HG03159 (cell line): Measurements from ENCODE around the gene ASIC3.

Experiments used
- ATAC-seq: cut with Tn5 transposase; IDR thresholded peaks from one replicate; pipeline ENCODE4 v1.9.1; 2021; ENCODE audit warnings: mild to moderate bottlenecking, moderate library complexity; ENCODE audit not compliant: unreplicated experiment

Gene ASIC3

DNA sequence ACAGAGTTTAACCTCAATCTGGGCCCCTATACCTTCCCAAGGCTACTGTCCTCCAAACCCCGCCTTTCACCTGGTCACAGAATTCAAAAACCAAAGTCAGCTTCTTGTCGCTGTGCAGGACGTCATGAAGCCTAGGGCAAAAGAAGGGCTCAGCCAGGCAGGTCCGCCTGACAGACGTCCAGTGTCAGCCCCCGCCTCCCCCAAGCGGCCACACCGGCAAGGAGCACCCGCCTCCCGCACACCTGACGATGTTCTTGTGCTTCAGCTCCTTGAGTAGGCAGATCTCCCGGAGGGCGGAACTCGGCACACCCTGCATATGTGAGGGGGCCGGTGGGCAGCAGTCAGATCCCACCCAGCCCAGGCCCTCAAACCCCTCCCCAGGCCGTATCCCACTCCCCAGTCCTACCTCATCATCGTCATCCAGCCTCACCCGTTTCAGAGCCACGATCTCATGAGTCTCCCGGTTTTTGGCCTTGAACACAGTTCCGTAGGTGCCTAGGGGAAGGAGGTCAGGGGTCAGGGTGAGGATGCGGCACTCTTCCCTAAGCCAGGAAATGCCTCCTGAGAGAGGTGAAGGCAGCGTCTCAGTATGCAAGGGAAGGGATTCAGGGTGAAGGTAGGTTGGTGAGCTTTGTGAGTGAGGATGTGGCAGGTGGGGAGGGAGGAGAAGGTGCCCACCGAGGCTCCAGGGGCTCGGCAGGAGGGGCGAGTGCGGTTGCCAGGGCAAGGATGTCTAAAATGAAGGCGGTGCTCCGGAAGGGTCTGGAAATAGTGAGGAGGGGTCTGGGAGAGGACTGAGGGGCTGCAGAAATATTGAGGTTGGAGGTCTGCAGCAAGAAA, 8.6 kb downstream of the ASIC3 start:
- no peak for ATAC-seq

DNA sequence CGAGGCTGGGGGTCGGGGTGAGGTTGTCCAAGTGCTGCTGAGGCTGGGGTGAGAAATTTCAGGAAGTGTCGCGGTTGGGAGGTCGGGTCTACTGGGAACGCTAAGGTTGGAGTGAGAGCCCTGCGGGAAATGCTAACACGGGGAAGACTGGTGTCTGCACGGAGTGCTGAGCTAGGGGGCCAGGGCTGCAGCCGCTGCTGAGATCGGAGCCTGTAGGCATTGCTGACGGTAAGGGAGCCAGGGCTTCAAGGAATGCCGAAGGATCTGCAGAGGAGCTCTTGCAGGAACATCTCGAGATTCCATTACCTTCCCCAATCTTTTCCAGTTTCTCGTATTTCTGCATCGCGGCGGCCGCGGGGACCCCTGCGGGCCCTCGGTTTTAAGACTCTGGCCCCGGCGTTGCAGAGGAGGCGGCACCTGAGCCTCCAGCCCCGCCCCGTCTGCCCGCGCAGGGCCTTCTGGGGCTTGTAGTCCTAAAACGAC, 9.2 kb downstream of the ASIC3 start, which contains the start of gene CDK5:
Gene CDK5 (minus strand): TSS at position 392 of the 483 bp plus-strand sequence. CDS start 49 bp downstream, at position 343.
- peak; percentile 8 for ATAC-seq

GRCh38 chr7:151057989-151058780, 9.9 kb downstream of the ASIC3 start:
- peak; percentile 90 for ATAC-seq

DNA sequence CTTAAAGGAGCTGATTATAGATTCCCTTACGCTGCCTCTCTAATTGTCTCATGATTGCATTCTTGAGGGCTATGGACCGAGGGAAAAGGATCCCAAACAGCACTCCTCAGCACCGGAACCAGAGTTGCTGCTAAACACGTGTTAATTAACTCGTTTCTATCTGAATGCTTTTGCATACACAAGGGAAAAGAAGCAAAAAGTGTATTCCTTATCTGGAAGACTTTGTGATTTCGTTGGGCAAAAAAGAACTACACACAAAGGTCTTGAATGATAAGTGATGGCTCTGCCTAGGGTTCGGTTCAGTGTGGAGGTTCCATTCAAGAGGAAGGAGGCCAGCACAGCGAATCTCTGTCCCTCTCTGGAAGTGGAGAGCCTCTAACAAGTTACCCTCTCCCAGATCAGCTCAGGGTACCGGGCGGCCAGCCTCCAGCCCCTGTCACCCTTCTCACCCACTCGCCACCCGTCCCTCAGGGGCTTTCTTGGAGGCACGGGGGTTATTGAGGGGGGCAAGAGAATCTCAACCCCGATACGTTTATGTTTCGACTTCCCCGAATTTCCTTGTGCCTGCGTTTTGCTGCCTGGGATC, 10.5 kb downstream of the ASIC3 start:
- no peak for ATAC-seq

- peak; percentile 29 for ATAC-seq
These were observed 11.2 kb downstream of the ASIC3 start, which contains the start of gene SLC4A2 for GRCh38 chr7:151059367-151060112. SLC4A2 (plus strand) TSS chr7:151059589; CDS start chr7:151061988, 2,399 bp downstream.

- ATAC-seq = no peak
These were observed 11.7 kb downstream of the ASIC3 start for GRCh38 chr7:151060113-151060415.

GRCh38 chr7:151060416-151061212, 12.3 kb downstream of the ASIC3 start:
- no peak for ATAC-seq

DNA sequence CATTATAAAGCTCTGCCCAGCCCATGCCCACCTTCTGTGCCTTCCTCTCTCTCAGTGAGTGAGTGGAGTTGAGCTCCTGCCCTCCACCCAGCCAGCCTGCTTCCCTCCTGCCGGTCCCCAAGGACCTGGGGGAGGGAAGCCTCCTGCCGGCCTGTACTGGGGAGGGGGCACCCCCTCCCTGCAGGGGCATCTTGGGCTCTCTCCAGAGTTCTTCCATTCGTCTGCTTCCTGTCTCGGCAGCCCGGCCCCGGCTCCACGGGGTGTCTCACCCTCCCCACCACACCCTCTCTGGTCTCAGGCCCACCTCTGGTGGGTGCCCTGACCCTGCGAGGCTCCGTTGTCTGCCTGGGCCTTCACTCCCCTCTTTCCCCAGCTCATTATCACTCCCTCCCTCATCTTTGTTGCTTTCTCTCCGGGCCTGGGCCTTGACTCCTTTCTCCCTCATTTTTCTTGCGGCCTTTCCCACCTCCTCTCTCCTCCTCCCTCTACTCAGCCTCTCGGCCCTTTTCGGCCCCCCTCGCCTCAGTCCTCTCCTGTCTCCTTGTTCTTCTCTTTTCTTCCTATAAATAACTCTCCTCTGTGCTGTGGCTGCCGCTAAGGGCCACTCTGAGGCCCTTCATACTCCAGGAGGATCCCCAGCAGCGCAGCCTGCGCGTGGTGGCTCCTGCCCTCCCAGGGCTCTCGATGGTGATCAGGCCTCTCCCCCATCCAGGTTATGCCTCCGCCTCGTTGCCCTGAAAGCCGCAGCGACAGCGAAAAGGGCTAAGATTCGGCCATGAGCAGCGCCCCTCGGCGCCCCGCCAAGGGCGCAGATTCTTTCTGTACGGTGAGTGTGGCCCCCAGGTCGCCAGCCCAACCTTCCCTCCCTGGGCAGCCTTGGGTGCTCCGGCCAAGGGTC, 13.1 kb downstream of the ASIC3 start:
- no peak for ATAC-seq

- ATAC-seq = no peak
These were observed 13.7 kb downstream of the ASIC3 start for GRCh38 chr7:151062111-151062398.

DNA sequence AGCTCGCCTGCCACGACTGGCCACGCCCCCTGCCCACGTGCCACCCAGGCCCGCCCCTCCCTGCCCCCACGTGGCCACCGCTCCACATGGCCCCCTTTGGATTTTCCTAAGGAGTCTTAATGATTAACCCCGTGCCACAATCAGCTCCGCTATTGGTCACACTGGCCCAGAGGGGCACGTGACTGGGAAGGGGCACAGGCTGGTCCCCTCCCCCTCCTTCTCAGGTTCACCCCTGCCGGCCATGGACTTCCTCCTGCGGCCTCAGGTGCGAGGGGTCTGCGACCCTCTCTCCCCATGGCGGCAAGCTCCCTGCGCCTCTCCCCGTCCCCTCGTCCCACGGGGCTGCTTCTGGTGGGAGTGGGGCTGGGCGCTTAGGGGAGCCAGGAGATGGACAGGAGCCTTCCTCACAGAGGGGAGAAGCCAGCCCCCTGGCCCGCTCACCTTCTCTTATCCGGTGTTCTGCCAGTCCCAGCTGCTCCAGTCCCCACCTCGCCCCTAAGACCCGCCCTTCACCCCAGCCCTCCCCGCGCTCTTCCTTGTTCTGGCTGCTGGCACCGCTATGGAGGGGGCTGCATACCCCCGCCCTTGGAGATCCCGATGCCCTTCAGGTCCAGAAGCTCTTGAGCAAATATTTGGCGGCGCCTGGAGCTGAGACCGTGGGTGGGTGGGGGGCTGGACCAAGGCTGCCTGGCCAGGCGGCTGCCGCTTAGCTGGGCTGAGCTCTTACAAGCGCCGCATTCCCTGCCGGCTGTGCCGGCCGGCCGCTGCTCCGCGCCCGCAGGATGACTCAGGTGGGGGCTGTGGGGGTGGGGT, 14.3 kb downstream of the ASIC3 start:
- no peak for ATAC-seq

- no peak for ATAC-seq
These were observed 14.9 kb downstream of the ASIC3 start for GRCh38 chr7:151063212-151063561.

DNA sequence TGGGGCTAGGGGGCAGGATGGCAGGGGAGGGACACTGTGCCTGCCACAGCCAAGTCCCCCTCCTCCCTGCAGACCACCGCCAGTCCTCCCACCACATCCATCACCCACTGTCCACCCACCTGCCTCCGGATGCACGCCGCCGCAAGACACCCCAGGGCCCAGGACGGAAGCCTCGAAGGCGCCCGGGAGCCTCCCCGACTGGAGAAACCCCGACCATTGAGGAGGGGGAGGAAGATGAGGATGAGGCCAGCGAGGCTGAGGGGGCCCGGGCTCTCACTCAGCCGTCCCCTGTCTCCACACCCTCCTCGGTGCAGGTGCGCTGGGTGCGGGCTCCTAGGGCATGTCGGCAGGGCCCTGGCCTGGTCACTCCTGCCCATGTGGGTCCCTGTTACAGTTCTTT, 16.1 kb downstream of the ASIC3 start:
- no peak for ATAC-seq

DNA sequence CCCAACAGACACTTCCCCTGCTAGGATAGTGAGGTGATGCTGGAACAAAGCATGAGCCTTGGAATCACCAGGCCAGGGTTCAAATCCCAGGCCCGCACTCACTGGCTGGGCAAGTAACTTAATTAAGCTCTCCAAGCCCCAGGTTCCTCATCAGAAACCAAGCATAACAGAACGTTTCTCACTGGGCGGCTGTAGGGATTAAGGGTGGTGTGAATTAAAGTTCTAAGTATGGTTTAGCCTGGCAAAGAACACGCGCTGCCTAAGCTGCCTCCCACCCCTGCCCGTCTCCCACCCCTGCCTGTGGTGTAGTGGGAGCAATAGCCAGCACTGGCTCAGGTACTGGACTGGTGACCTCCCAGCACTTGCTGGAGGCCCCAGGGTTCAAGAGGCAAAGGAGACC, 16.7 kb downstream of the ASIC3 start:
- ATAC-seq = no peak

DNA sequence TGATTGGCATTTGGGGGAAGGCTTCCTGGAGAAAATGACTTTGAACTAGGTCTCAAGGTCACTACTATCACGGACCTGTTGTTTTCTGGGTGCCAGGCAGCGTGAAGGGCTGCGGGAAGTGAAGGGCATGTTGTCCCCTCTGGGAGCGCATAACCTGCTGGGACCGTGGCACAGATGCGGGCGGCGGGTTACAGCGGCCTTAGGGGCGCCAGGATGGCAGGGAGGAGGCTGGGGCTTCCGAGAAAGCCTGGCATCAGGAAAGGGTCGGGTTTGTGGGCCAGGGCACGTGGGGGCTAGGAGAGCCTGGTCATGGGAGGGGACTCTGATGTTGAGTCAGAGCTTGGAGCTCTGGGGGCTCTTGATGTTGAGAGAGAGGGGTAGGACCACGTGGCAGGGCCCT, 17.2 kb downstream of the ASIC3 start:
- no peak for ATAC-seq

DNA sequence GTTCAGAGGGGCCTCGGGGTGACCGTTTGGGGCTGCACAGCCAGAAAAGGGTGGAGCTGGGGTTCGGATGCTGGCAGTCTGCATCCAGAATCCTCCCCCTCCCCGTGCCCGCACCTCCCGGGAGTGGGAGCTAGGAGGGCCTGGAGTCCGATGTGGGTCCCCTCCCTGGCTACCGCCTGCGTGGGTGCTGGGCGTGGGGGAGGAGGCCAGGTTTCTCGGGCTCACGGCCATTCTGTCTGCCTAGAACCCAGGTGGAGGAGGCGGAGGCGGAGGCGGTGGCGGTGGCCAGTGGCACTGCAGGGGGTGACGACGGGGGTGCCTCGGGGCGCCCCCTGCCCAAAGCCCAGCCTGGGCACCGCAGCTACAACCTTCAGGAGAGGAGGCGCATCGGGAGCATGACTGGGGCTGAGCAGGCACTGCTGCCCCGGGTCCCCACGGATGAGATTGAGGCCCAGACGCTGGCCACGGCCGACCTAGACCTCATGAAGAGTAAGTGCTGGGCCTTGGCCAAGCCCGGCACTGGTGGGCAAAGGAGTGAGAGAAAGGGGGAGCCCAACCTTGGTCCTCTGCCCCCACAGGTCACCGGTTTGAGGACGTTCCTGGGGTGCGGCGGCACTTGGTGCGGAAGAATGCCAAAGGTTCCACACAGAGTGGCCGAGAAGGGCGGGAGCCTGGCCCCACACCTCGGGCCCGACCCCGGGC, 18.1 kb downstream of the ASIC3 start:
- no peak for ATAC-seq

GRCh38 chr7:151068069-151068773, 19.9 kb downstream of the ASIC3 start:
- ATAC-seq = no peak

- no peak for ATAC-seq
These were observed 21.7 kb downstream of the ASIC3 start for GRCh38 chr7:151069841-151070573.
